ENCODE measurements around the gene GIPC3.

GRCh38 chr19:3547301-3547731 lies 38.0 kb upstream of the GIPC3 start:
- no peak for TF ChIP-seq POLR2AphosphoS5 (IDR thresholded peaks at IDR 0.05; ENCODE audit: low read depth, low read length)
- peak; percentile 61 for TF ChIP-seq CTCF (IDR thresholded peaks at IDR 0.05)

Measured in SK-N-SH (cell line).